ENCODE measurements around the gene PLOD3. TPM values are rescaled to one million over a fixed set of nuclear protein-coding genes. Genes with fewer than 3 reads are reported as not detected.
"Not testable (repeated sequence)": the region's sequence is repeated elsewhere in the genome, so short reads cannot be mapped to it uniquely, and the experiment has no call there.

PLOD3 gene
- total RNA-seq, 2 donors from 2014 or later, result 23.9 to 56.0 TPM

GRCh38 chr7:101255796-101256195 lies 38.4 kb upstream of the PLOD3 start:
- Histone ChIP-seq H3K4me3 (no peak overlapping the region), H3K9me3 (no peaks in the 10 kb centered on the region), H3K4me1 (peaks cover 12% of the 10 kb centered on the region), H3K36me3 (replicated peaks in 1 of 2; ENCODE audit: insufficient read depth in 1 of 2, low read depth in 2 of 2) (no peaks in the 10 kb centered on the region), H3K27me3 (no peaks in the 10 kb centered on the region), H3K27ac (no peak overlapping the region)
- ATAC-seq (no peak), DNase-seq (no peak)
- TF ChIP-seq CTCF (IDR thresholded peaks at IDR 0.05) (no peak), POLR2A (IDR thresholded peaks at IDR 0.05) (no peak)
- intact Hi-C loops (cut with DNase I), result no loop called here
- WGBS, 2 donors, result 46 to 49% methylated on average over 4 of the region's 4 CpGs

- H3K36me3 ChIP-seq (replicated peaks in 1 of 2; ENCODE audit: insufficient read depth in 1 of 2, low read depth in 2 of 2); H3K27me3 ChIP-seq; H3K9me3 ChIP-seq; H3K27ac ChIP-seq; H3K4me3 ChIP-seq; DNase-seq; ATAC-seq; intact Hi-C loops (cut with DNase I): not testable (repeated sequence)
- WGBS, 2 donors, result 90 to 93% methylated on average over 5 of the region's 5 CpGs
- H3K4me1 ChIP-seq, result peaks cover 24% of the 10 kb centered on the region
These were observed 35.8 kb upstream of the PLOD3 start for GRCh38 chr7:101253199-101253598.

GRCh38 chr7:101251871-101252659 lies 34.7 kb upstream of the PLOD3 start:
- TF ChIP-seq POLR2A (IDR thresholded peaks at IDR 0.05), result peak in 2 of 3 donors; percentile 68 to 75
- no peak for TF ChIP-seq CTCF (IDR thresholded peaks at IDR 0.05)
- Histone ChIP-seq H3K4me1 (peaks cover 24% of the 10 kb centered on the region), H3K36me3 (replicated peaks in 1 of 2; ENCODE audit: insufficient read depth in 1 of 2, low read depth in 2 of 2) (no peaks in the 10 kb centered on the region), H3K4me3 (peak overlapping the region; percentile 73 to 93), H3K27me3 (no peaks in the 10 kb centered on the region), H3K9me3 (no peaks in the 10 kb centered on the region), H3K27ac (peak overlapping the region; percentile 42 to 85 (median 72))
- DNase-seq (peak; percentile 98 to 99 (median 98)), ATAC-seq (peak; percentile 100)
- intact Hi-C loops (cut with DNase I), result no loop called here
- WGBS, 2 donors, result 0 to 1% methylated on average over 33 to 55 of the region's 55 CpGs

- no peak for DNase-seq
- Histone ChIP-seq H3K4me1 (peaks cover 34% of the 10 kb centered on the region), H3K27ac (no peak overlapping the region), H3K4me3 (no peak overlapping the region), H3K36me3 (replicated peaks in 1 of 2; ENCODE audit: insufficient read depth in 1 of 2, low read depth in 2 of 2) (no peaks in the 10 kb centered on the region), H3K9me3 (no peaks in the 10 kb centered on the region), H3K27me3 (no peaks in the 10 kb centered on the region)
- ATAC-seq, result no peak
- intact Hi-C loops (cut with DNase I), result no loop called here
- 87 to 88% methylated on average over 3 of the region's 3 CpGs for WGBS, 2 donors
- TF ChIP-seq POLR2A (IDR thresholded peaks at IDR 0.05) (no peak), CTCF (IDR thresholded peaks at IDR 0.05) (no peak)
These were observed 32.9 kb upstream of the PLOD3 start for GRCh38 chr7:101250324-101250723.

- no peak for TF ChIP-seq POLR2A (IDR thresholded peaks at IDR 0.05)
- no peak for TF ChIP-seq CTCF (IDR thresholded peaks at IDR 0.05)
- Histone ChIP-seq H3K36me3 (replicated peaks in 1 of 2; ENCODE audit: insufficient read depth in 1 of 2, low read depth in 2 of 2) (no peaks in the 10 kb centered on the region), H3K4me1 (peaks cover 45% of the 10 kb centered on the region), H3K27me3 (no peaks in the 10 kb centered on the region), H3K27ac (no peak overlapping the region), H3K9me3 (no peaks in the 10 kb centered on the region), H3K4me3 (no peak overlapping the region)
- DNase-seq, result no peak
- ATAC-seq, result no peak
- WGBS, 2 donors, result 93 to 100% methylated on average over 5 of the region's 5 CpGs
- intact Hi-C loops (cut with DNase I), result no loop called here
These were observed 30.9 kb upstream of the PLOD3 start for GRCh38 chr7:101248276-101248675.
